Ovary (tissue), 3 donors: ENCODE data around the gene VBP1.
"Not testable (repeated sequence)": the region's sequence is repeated elsewhere in the genome, so short reads cannot be mapped to it uniquely, and the experiment has no call there.

Experiments
- EP300 ChIP-seq: sonication (generic); formaldehyde crosslinking; IDR thresholded peaks from one replicate; pipeline ENCODE4 v1.6.1; 2017; ENCODE audit warnings: antibody characterized with exemption
- POLR2A ChIP-seq: fragments of 450-650 bp; IDR thresholded peaks from one replicate; pipeline ENCODE4 v1.6.1; 2017; ENCODE audit warnings: antibody characterized with exemption, mild to moderate bottlenecking, moderate library complexity
- TF ChIP-seq, protein P1 (sequence below), 3 donors: fragments of 450-650 bp in 2 of 3; fragments of 200-600 bp in 1 of 3; IDR thresholded peaks; one replicate each; pipeline versions ENCODE4 v1.5.1 to v1.8.0; 2016 to 2022; ENCODE audit warnings: antibody characterized with exemption in 3 of 3, mild to moderate bottlenecking in 1 of 3
- donor health status: DM: no; HTN: no; CAD: no.

DNA sequence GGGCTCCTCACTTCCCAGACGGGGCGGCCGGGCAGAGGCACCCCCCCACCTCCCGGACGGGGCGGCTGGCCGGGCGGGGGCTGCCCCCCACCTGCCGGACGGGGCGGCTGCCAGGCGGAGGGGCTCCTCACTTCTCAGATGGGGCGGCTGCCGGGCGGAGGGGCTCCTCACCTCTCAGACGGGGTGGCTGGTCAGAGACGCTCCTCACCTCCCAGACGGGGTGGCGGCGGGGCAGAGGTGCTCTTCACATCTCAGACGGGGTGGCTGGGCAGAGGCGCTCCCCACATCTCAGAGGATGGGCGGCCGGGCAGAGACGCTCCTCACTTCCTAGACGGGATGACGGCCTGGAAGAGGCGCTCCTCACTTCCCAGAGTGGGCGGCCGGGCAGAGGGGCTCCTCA, 7.5 kb downstream of the VBP1 start:
- TF ChIP-seq, protein P1, sequence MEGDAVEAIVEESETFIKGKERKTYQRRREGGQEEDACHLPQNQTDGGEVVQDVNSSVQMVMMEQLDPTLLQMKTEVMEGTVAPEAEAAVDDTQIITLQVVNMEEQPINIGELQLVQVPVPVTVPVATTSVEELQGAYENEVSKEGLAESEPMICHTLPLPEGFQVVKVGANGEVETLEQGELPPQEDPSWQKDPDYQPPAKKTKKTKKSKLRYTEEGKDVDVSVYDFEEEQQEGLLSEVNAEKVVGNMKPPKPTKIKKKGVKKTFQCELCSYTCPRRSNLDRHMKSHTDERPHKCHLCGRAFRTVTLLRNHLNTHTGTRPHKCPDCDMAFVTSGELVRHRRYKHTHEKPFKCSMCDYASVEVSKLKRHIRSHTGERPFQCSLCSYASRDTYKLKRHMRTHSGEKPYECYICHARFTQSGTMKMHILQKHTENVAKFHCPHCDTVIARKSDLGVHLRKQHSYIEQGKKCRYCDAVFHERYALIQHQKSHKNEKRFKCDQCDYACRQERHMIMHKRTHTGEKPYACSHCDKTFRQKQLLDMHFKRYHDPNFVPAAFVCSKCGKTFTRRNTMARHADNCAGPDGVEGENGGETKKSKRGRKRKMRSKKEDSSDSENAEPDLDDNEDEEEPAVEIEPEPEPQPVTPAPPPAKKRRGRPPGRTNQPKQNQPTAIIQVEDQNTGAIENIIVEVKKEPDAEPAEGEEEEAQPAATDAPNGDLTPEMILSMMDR (IDR thresholded peaks at IDR 0.05), result not testable (repeated sequence)
- TF ChIP-seq POLR2A, EP300: not testable (repeated sequence)
